NCI-H1930 (cell line): ENCODE data around the gene RNF5.
"Not testable (repeated sequence)": the region's sequence is repeated elsewhere in the genome, so short reads cannot be mapped to it uniquely, and the experiment has no call there.

Experiments used
- DNase-seq, 2 experiments: peaks; one replicate each; lab custom pipeline; 2025; lab: John Stamatoyannopoulos, UW

Gene RNF5

DNA sequence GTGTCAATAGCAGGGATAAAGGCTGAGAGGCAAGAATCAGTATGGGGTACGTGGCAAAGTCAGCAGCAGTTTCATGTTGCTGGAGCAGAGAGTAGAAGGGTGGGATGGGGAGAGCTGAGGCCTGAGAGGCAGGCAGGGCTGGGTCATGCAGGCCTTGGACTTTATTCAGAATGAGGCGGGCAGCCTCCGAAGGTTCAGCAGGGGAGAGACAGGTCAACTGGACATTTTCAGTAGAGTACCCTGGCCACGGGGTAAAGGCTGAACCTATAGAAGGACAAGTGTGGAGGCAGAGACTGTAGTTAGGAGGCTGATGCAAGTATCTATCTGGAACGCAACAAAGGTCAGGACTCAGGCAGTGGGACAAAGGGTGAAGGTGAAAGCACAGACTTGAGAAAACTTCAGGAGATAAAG is 32.0 kb downstream of the RNF5 start:
- DNase-seq, result no peak

DNA sequence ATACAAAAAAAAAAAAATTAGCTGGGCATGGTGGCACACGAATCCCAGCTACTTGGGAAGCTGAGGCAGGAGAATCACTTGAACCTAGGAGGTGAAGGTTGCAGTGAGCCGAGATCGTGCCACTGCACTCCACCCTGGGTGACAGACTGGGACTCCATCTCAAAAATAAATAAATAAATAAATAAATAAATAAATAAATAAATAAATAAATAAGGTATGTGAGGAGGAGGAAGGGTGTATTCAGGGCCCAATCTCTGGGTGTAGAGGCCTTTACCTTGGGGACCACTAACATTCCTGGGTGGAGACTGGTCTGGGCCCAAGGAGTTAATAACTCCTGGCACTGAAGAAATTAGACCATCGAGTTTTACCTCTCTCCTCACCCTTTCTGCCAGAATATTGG is 33.2 kb downstream of the RNF5 start:
- DNase-seq, result not testable (repeated sequence)

DNA sequence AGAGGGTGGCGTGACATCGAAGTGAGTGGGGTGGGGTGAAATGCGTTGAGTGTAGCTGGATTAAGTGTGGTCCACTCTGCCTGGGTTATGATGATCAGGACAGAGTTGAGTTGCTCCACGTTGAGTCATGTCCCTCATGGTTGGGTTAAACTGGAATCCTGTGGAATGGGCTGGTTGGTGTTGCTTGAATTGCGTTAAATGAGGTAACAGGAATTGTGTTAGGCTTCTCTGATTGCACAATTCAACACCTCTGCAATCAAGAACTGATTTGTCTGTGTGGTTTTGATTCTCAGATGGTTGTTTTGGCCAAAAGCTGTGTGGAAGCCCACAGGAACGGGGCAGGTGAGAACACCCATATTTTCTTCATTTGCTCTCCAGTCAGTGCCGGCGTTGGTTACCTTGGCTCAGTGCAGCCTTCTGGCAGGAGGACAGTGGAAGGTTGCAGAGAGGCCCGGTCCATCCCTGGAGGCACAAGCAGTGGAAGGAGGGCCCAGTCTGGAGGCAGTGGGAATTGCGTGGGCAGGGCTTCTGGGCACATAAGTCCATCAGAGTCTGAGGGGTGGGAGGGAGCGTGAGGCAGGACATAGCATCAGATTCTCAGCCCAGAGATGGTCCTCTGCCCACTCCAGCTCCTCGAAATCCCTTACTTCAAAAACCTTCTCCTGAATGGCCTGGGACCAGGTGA is 34.0 kb downstream of the RNF5 start:
- no peak for DNase-seq

DNA sequence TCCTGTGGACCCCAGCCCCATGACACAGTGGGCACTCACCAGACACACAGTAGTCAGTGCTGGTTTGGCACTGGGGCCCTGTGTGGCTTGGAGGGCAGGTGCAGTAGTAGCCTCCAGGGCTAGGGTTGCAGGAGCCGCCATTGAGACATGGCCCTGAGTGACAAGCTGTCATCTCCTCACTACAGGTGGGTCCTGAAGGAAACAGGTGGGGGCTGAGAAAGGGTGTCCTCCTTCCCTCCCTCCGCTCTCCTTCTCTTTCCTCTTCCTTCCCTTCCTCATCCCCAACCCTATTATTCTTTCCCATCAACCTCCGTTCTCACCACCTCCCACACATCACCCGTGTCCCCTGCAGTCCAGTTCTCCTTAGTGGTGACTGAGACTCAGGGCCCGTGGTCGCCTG is 35.4 kb downstream of the RNF5 start:
- DNase-seq, result no peak

DNA sequence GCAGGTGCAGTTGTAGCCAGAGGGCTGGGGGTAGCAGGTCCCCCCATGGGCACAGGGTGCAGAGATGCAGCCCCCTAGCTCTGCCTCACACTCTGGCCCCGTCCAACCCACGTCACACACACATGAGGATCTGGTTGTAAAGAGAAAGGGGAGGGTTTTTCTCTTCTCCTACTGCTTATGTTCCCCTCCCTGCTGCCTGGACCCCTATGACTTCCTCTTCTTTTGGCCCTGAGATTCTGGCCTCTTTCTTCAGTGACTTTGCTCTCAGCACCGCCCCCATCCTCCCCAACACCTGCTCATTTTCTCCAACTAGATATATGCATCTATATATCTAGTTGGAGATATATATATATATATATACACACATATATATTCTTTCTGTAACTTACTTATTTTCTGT is 35.9 kb downstream of the RNF5 start:
- DNase-seq, result no peak

DNA sequence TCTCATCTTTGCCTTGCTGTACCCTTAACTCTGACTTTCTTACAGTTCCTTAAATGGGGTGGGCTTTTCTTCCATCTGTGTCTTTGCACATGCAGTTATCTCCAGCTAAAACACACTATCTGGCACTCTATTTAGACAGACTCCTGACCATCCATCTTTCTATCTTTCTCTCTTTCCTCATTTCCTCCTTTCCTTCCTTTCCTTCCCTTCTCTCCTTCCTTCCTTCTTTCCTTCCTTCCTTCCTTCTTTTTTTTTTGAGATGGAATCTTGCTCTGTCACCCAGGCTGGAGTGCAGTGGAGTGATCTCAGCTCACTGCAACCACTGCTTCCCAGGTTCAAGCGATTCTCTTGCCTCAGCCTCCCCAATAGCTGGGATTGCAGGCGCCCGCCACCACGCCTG is 37.4 kb downstream of the RNF5 start:
- no peak for DNase-seq

DNA sequence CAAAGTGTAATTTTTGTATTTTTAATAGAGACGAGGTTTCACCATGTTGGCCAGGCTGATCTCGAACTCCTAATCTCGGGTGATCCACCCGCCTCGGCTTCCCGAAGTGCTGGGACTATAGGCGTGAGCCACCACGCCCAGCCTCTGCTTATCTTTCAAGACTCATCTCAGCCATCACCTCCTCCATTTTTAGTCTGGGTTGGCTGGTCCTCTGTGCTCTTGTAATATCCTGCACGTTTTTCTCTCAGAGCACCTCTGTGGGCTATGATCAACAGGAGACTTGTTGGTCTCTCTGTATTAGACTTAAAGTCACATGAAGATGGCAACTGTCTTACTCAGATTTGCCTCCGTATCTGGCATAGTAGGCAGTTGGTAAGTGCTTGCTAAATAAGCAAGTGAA is 38.1 kb downstream of the RNF5 start:
- no peak for DNase-seq

DNA sequence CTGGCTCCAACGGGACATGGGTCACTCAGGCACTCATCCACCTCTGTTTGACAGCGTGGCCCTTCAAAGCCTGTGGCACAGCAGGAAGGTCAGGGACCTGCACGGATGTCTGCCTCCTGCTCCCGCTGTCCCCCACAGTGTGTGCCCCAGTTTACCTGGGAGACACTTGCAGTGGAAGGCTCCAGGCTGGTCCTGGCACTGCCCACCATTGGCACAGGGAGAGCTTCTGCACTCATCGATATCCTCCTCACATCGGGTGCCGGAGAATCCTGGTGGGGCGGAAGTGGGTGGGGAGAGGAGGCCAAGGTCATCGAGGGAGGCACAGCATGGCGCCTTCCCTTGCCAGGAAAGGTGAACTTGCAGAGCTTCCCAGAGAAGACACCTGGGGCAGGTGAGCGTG is 38.8 kb downstream of the RNF5 start:
- no peak for DNase-seq

DNA sequence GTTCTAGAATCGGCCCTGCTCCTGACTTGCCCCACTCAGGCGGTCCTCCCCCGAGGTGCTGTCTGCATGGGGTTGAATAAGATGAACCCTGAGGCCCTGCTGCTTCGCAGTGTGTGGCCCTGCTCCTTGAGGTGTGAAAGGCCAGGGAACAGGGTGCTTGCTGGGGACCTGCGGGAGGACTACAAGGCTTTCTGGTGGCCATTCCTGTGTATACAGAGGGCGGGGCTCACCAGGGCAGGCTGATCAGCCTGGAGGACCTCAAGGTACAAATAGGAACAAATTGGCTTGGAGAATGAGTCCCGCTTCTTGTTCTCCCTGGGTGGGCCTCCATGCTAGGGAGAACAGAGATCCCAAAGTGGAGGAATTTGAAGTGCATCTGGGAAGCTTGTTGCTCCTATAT is 40.0 kb downstream of the RNF5 start:
- DNase-seq, result no peak

DNA sequence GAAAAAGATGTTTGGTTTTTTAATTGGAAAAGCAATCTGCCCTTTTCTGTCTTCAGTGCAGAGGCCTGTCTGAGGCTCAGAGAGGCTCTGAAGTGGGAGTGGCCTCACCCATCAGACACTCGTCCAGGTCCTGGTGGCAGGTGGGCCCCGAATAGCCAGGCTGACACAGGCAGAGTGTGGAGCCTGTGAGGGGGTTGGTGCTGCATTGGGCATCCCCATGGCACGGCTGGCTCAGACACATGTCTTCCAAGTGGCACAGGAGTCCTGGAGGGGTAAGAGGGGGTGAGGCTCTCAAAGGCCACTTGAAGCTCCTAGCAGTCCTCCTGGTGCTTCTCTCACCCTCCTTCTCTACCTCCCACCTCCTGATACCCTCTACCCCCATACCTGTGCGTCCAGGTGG is 41.8 kb downstream of the RNF5 start:
- DNase-seq, result no peak

DNA sequence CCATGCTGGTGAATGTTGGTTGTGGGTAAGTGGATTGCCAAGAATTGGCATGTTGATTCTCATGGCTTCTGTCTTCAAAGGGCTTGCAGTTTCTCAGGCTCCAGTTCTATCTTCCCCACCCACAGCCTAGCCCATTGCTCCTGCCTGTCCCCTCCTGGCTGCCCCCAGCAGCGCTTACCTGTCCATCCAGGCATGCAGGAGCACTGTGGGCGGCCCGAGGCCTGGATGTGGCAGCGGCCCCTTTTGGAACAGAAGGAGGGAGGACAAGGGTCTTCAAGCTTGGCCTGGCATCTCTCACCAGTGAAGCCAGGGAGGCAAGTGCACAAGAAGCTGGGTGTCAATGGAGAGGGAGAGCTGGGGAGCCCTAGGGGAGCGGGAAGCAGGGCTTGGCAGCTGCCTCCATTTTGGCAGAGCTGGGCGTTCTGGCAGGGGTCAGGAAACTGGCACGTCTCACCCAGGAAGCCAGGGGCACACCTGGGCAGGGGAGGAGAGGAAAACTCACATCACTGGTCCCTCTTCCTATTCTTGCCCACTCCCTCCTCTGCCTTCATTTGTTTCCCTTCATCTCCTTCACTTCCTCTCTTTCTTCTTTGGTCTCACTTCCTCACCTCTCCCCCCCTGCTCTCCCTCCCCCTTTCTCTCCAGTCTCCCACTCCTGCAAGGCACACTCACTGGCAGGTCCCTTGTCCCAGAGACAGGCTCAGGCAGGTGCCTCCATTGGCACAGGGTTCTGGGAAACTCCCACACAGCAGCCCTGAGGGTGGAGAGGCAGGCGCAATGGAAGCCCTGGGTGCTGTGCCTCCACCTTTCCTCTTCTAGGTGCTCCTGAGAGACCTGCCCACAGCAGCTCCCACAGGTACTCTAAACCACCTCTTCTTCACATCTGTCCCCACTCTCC is 44.4 kb downstream of the RNF5 start:
- no peak for DNase-seq

DNA sequence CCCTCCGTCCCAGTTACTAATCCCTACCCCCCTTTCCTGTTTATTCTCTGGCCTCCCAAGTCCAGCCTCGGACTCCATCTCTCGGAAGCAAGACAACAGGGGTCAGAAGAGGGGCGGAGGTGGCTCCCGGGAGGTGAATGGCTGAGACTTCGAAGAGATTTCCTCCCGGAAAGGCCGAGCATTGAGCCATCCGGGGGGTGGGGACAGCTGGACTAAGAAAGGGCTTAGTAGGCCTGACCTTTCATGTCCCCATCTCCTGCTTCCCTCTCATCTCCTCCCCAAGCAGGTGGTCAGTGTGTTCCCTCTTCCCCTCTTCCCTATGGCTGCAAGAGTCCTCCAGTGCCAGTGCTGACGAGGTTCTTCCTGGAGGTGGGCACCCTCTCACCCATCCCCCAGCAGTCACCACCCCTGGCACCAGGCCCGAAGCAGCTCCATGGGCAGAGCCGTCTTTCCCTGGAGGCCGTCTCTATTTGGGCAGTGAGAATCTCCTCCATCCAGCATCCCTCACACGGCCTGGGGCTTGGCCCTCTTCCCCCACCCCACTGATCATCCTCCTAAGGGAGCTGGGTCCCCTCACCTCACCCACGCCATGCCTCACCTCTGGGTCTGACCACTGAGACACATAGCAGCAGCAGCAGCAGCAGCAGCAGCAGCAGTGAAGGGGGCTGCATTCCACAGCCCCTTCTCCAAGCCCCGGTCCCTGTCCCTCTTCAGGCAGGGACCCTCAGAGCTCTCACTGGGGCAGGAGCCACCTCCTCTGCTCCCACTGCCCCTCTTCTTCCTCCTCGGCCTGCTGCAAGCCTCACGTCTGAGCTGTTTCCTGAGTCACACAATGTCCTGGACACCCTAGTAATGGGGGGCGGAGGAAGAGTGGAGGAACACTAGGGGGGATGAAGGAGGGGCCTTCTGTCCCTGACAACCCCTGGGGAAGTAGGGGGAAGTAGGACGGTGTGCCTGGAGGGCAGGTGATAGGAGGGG is 45.3 kb downstream of the RNF5 start, which contains the start of gene NOTCH4:
TSS of gene NOTCH4 (minus strand) at position 810 of the 978 bp plus-strand sequence. CDS start at position 671, 139 bp downstream.
- DNase-seq, result no peak

DNA sequence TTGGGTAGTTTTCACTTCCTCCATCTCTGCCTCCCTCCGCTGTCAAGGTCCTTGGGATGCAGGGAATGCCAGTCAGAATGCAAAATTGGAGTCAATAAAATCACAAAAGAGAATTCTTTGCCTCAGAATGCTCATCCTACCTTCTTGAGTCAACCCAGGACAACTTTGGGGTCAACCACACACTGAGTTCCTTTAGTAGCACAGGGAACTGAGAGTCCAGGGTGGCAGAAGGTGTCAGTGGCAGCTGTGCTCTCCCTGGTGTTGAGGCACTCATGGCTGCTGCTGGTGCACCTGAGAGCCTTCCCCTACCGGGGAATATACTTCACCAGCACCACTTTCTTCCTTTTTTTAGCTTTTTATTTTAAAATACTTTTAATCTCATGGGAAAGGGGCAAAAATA is 46.5 kb downstream of the RNF5 start:
- DNase-seq, result no peak

DNA sequence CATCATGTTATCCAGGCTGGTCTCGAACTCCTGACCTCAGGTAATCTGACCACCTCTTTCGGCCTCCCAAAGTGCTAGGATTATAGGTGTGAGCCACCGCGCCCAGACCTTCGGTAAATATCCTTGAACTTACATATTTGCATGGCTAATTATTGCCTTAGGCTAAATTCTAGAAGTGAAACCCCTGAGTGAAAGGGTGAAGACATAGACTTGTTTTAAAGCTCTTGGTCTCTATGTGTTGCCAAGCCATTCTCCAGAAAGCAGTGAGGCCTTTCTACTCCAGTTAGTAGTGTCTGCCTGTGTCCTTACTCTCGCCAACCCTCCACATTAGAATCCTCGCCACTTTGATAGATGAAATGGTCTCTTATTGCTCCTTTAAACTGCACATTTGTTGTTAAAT is 48.2 kb downstream of the RNF5 start:
- DNase-seq, result no peak
